GM12865 (cell line): ENCODE data around the gene GPR3.

Source experiments
- DNase-seq: peaks from one replicate; pipeline ENCODE4 v3.0.0; 2010; ENCODE audit warnings: low read depth
- H3K4me3 ChIP-seq: 2 replicates; pipeline ENCODE4 v1.5.1; 2011; ENCODE audit warnings: mild to moderate bottlenecking, low read depth, low read length, control low read depth
- TF ChIP-seq, protein P1 (sequence below): IDR thresholded peaks from 2 replicates; pipeline ENCODE4 v1.5.1; 2011; ENCODE audit warnings: low read length, control low read depth, low read depth, inconsistent platforms; ENCODE audit not compliant: insufficient read depth; ENCODE audit errors: missing control alignments

The GPR3 gene

DNA sequence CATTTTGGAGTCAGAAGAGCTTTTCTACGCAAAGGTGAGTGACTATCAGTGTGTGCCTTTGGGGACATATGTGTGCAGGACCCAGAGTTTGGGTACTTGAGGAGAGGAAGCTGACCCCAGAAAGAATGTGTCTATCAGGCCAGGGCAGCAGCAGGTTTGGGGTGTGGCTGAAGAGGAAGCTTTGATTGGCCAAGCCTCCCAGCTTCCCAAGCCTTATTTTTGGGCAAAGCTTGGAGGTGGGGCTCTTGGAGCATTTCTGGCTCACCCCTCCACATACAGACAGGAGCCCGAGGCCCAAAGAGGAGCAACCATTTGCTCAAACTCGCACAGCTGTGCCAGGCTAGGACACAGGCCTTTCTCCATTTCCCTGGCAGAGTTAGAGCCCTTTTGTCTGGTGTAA, 4.7 kb downstream of the GPR3 start:
- H3K4me3 ChIP-seq, result no peak overlapping the region
- DNase-seq, result no peak
- TF ChIP-seq, protein P1, sequence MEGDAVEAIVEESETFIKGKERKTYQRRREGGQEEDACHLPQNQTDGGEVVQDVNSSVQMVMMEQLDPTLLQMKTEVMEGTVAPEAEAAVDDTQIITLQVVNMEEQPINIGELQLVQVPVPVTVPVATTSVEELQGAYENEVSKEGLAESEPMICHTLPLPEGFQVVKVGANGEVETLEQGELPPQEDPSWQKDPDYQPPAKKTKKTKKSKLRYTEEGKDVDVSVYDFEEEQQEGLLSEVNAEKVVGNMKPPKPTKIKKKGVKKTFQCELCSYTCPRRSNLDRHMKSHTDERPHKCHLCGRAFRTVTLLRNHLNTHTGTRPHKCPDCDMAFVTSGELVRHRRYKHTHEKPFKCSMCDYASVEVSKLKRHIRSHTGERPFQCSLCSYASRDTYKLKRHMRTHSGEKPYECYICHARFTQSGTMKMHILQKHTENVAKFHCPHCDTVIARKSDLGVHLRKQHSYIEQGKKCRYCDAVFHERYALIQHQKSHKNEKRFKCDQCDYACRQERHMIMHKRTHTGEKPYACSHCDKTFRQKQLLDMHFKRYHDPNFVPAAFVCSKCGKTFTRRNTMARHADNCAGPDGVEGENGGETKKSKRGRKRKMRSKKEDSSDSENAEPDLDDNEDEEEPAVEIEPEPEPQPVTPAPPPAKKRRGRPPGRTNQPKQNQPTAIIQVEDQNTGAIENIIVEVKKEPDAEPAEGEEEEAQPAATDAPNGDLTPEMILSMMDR, result no peak

DNA sequence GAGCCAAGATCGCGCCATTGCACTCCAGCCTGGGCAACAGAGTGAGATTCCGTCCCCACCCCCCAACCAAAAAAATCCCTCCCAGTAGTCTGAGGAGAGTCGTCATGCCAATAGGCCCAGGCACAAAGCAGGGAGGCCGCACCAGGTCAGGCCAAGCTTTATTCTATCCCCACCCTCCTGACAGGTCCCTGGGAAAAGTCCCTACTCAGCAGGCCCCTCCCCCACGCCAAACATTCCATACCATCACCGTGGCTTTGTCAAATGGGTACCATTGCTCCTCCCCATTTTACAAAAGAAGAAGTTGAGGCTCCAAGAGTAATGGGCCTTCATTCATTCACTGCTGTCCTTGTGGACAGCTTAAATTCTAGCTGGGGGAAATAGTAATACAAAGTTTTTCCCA, 5.3 kb downstream of the GPR3 start:
- no peak for DNase-seq
- TF ChIP-seq, protein P1, result no peak
- no peak overlapping the region for H3K4me3 ChIP-seq

DNA sequence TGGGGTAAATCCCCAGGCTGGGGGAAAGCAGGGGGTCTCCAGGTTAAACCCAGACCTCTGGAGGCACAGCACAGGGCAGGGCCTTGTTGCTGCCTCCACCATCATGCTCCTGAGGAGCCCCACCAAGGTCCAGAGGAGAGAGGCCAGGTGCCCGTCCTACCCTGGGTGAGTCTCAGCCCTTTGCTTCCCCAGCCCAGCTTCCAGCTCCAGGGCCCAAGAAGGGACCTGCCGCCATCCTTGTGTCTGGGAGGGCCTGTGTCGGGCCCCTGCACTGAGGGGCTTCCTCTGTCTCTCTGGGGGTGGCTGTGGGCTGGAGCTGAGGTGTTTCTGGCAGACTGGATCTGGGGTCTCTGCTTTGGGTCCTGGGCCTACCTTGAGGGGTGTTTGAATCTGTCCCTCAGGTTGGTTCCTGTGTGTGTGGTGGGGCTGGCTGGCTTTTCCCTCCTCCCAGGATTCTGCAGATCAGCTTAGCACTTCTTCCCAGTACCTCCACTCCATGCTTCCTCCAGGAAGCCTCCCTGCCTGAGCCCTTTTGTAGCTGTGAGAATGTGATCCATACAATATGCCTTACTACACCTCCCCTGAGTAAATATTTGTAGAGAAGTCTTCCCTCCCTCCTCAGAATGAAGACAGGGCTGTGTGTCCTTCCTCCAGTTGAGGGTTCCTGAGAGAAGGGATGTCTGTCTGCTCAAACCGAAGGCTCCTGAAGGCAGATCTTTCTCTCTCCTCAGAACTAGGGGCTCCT, 6.2 kb downstream of the GPR3 start:
- TF ChIP-seq, protein P1, result no peak
- H3K4me3 ChIP-seq, result no peak overlapping the region
- DNase-seq, result no peak

DNA sequence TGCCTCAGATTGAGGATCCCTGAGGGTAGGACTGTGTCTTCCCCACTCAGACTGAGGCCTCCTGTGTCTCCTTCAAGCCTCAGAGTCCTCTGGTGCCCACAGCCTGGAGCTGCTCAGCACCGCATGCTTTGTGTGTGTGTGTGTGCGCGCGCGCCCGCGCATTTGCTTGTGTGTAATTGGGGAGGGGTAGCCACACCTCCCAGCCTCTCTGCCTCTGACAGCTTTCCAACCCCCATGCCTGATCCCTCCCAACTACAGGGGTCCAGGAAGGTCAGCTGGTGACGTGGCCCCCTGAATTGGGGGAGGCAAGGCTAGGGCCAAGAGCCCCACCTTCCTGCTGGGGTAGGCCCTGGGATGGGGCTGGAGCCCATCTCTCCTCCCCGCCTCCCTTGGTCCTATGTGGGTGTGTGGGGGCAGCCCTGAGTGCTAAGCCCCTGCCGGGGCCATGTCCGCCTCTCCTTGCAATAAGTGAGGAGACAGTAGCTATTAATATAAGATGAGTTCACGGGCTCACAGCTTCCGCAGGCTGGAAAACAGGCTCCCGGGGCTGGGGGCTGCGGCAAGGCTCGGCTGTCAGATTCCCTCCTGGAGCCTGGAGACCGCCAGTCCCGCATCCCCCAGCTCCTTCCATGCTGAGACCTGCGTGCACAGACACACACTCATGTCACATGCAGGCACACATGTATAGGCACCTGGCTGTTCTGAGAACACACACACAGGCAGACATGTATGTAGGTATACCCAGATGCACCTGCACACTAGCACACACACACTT, 7.0 kb downstream of the GPR3 start:
- H3K4me3 ChIP-seq, result no peak overlapping the region
- TF ChIP-seq, protein P1, result no peak
- DNase-seq, result no peak

DNA sequence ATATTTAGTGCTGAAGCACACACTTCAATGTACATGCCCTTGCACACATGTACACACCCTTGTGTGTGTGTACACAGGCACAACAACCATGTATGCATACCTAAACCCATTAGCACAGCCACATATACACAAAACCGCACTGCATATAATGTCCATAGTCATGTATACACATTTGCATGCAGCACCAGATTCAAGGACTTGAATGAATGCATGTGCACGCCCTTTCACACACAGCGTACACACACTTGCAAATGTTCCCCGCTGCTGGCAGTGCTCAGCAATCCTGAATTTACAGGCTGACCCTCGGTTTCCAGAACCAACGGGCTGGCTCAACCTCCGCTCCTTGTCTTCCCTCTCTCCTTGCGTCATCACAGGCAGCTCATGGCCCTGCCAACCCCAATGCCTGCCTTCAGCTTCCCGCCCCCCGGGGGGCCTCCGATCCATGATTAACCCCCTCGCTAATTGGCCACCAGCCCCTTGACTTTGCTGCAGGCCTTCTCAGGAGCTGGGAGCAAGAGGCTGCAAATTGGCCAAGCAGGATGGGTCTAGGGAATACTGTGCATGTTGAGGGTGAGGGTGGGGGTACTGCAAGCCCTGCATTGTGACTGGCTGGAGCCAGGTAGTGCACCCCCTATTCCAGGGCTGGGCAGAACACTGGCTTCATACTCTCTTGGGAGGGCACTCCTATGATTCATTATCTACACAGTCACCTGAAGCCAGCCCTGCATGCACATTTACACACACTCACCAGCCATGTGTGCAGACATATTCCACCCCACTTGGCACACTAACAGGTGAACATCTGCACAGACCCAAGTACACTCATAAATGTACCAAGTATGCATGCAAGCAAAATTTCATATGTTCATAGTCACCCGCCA, 7.9 kb downstream of the GPR3 start:
- no peak for DNase-seq
- H3K4me3 ChIP-seq, result no peak overlapping the region
- TF ChIP-seq, protein P1, result no peak

DNA sequence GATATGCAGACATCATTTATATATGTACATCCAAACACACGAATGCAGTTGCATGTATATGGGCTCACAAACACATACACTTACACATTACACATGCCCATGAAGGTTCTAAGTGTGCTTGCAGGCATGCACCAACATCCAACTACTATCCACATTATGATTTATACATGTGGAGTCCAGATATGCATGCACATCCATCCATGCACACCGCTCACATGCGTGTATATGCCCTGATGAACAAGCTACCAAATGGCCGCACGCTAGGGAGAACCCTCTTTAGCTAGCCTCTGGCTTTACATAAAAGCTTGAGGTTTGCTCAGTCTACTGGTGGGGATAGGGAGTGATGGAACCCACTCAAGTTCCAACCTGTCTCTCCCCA, 8.5 kb downstream of the GPR3 start:
- TF ChIP-seq, protein P1, result no peak
- no peak for DNase-seq
- no peak overlapping the region for H3K4me3 ChIP-seq
